Pancreas (tissue), 10 donors: ENCODE data around the gene ANP32A. TPM values are rescaled to one million over a fixed set of nuclear protein-coding genes. Genes with fewer than 3 reads are reported as not detected.

Experiments
- ATAC-seq, 4 donors: fragments of 200-7000 bp; cut with Tn5 transposase; one replicate each; pipeline versions ENCODE4 v1.8.0 to v1.9.1; 2020; ENCODE audit warnings: mild to moderate bottlenecking in 4 of 4, moderate library complexity in 4 of 4
- DNase-seq, 6 donors: peaks; one replicate each; pipeline ENCODE4 v3.0.0-alpha.2; 2020
- FAIRE-seq: peaks from 2 replicates; lab custom pipeline; 2012; peaks lifted over from hg19 to GRCh38; lab: Jason Lieb, UNC
- H3K27ac ChIP-seq, 4 donors: fragments of 200-600 bp; sonication (generic); 1 replicate in 3 of 4; 2 replicates in 1 of 4; pipeline versions ENCODE4 v1.5.0 to v1.8.0; 2020
- H3K27me3 ChIP-seq, 4 donors: fragments of 200-600 bp; one replicate each; pipeline ENCODE4 v1.8.0; 2021
- H3K36me3 ChIP-seq, 3 donors: fragments of 200-600 bp; sonication (generic) in 1 of 3; one replicate each; pipeline versions ENCODE4 v1.5.0 to v1.8.0; 2020 to 2021
- H3K4me1 ChIP-seq, 3 donors: fragments of 200-600 bp; one replicate each; pipeline ENCODE4 v1.8.0; 2021
- H3K4me3 ChIP-seq, 4 donors: fragments of 200-600 bp; sonication (generic) in 2 of 4; one replicate each; pipeline versions ENCODE4 v1.5.0 to v1.8.0; 2020 to 2021
- H3K9me3 ChIP-seq, 4 donors: fragments of 200-600 bp; one replicate each; pipeline ENCODE4 v1.8.0; 2021
- CTCF ChIP-seq, 4 donors: fragments of 200-600 bp; sonication (generic) in 3 of 4; IDR thresholded peaks; one replicate each; pipeline versions ENCODE4 v1.5.0 to v1.8.0; 2021; ENCODE audit warnings: antibody characterized with exemption in 4 of 4
- WGBS, 2 donors: extraction: QIAGEN DNeasy Blood & Tissue Kit; methylation state at CpG; one replicate each; pipeline ENCODE4 v1.1.7; 2013; 5-methylcytosine and 5-hydroxymethylcytosine counted together
- intact Hi-C, 3 donors: fragments of 100-400 bp; cut with DNase I; formaldehyde crosslinking; loops; one replicate each; pipeline versions ENCODE4 v1.11.1 to v1.14.2; 2022
- polyA plus RNA-seq, 2 donors: library from polyadenylated mRNA; stranded (reverse); fragments of 200-250 nt; gene quantifications; one replicate each; pipeline ENCODE4 v1.2.3, GENCODE V29; 2013
- total RNA-seq, 6 donors: library from RNA; stranded (reverse); fragmentation: NEBNext Ultra II Directional in 4 of 6; extraction: Animal tissue kit (Norgen Biotek cat#: 25700) in 4 of 6; gene quantifications; one replicate each; pipeline versions ENCODE4 v1.2.1 to v1.2.4, GENCODE V29; 2021 to 2023
- donor health status: healthy with polysubstance abuse.
- donor health status: DM: no; HTN: no; CAD: no; lungs with moderate emphysema.
- donor health status: DM: no; HTN: no; CAD: no.
- donor health status: control.
- donor health status: control.
- donor health status: Bipolar disorder and iron deficiency.
- donor health status: DM: yes; HTN: yes; CAD: no.
- donor health status: DM: no; HTN: no; CAD: no.
- donor health status: DM: no; HTN: no; CAD: no.
- donor health status: DM: yes; HTN: yes; CAD: no.

The ANP32A gene
- total and polyA plus RNA-seq, 8 donors, result 26.0 to 64.3 (median 41.3) TPM

DNA sequence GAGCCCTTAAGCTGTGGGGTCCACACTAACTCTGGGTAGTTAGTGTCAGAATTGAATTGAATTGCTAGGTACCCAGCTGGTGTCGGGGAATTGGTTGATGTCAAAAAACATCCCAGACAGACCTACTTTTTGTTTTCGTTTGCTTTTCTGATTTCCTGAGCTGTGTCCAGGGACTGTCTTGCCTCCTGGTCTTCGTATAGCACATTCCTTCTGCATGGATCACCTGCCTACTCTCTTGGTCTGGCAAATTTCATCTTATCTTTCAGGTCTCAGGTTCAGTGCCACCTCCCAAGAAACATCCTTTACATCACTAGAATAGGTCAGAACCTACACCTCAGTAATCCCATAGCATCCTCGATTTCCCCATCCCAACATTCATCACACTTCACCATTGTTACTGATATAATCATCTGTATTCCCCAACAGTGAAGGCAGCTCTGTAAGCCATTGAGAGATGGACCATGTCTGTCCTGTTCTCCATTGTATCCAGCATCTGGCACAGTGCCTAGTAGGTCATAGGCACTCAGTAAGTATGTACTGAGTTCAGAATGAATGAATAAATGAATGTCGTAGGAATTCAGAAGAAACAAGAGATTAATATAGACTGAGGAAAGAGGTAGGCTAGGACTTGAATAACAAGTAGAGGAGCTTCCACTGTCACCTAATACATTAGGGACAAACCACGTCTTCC, 81.2 kb downstream of the ANP32A start:
- FAIRE-seq (no peak), ATAC-seq (no peak), DNase-seq (no peak)
- whole genome bisulfite sequencing, 2 donors, result 65 to 71% methylated on average over 6 of the region's 6 CpGs
- TF ChIP-seq CTCF (IDR thresholded peaks at IDR 0.05), result no peak
- no peaks in the 10 kb centered on the region for H3K4me1 ChIP-seq
- H3K4me3 ChIP-seq, result no peak overlapping the region
- no peak overlapping the region for H3K27ac ChIP-seq
- no peaks in the 10 kb centered on the region for H3K27me3 ChIP-seq
- H3K36me3 ChIP-seq, result no peaks in the 10 kb centered on the region
- no peaks in the 10 kb centered on the region for H3K9me3 ChIP-seq
- intact Hi-C loops, result loop anchor here in 1 of 3 donors (10.0 kb wide), 1 partner anchor 135 kb away; no protein-coding TSS in a partner anchor

DNA sequence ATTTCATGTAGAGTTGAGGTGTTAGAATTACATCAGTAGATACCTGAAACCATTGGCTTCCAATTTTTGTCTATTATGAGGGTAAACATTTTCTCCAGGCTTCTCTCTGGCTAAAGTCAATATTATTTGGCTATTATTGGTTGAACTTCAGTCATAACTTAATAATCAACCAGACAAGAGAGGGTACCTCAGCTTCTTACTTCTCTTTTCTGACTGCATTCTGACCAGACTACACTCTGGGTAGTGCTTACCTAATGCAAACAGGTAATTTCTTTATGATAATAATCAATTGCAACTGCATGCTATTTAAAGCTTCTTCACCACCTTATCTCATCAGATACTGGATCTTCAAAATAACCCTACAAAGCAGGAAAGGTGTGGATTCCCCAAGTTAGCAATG, 85.1 kb downstream of the ANP32A start:
- Histone ChIP-seq H3K9me3 (no peaks in the 10 kb centered on the region), H3K4me3 (no peak overlapping the region), H3K4me1 (no peaks in the 10 kb centered on the region), H3K36me3 (no peaks in the 10 kb centered on the region), H3K27ac (no peak overlapping the region), H3K27me3 (no peaks in the 10 kb centered on the region)
- no peak for FAIRE-seq
- no peak for DNase-seq
- intact Hi-C loops, result loop anchor here in 1 of 3 donors (10.0 kb wide), 1 partner anchor 139 kb away; no protein-coding TSS in a partner anchor
- no peak for TF ChIP-seq CTCF (IDR thresholded peaks at IDR 0.05)
- ATAC-seq, result no peak

DNA sequence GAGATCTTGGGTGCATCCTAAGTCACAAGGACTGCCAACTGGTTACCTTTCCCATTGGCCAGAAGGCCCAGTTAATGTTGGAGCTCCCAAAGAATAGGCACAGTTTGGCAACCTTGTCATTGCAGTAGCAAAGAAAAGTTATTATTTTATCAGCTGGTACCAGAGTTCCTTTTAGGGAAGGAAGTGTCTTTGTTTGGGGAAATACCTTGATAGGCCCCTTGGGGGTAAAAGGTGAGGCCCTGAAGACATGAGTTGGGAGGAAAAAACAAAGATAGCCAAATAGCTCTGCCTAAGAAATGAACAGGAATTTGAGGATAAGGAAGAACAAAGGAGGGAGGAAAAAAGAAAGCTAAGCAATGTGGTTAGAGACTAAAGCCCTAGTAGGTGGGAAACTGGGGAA, 85.8 kb downstream of the ANP32A start:
- H3K27ac ChIP-seq, result no peak overlapping the region
- intact Hi-C loops, result loop anchor here in 1 of 3 donors (10.0 kb wide), 1 partner anchor 140 kb away; no protein-coding TSS in a partner anchor
- no peaks in the 10 kb centered on the region for H3K4me1 ChIP-seq
- no peak overlapping the region for H3K4me3 ChIP-seq
- DNase-seq (no peak), ATAC-seq (no peak), FAIRE-seq (no peak)
- H3K36me3 ChIP-seq, result no peaks in the 10 kb centered on the region
- TF ChIP-seq CTCF (IDR thresholded peaks at IDR 0.05), result no peak
- no peaks in the 10 kb centered on the region for H3K27me3 ChIP-seq
- no peaks in the 10 kb centered on the region for H3K9me3 ChIP-seq

- intact Hi-C loops, result loop anchor here in 1 of 3 donors (10.0 kb wide), 1 partner anchor 140 kb away; no protein-coding TSS in a partner anchor
- FAIRE-seq, result no peak
- no peak for ATAC-seq
Observed at GRCh38 chr15:68734352-68734751, 86.3 kb downstream of the ANP32A start.

More at GRCh38 chr15:68734352-68734751, 86.3 kb downstream of the ANP32A start:
- no peak overlapping the region for H3K27ac ChIP-seq
- no peak for DNase-seq
- no peak for TF ChIP-seq CTCF (IDR thresholded peaks at IDR 0.05)
- no peaks in the 10 kb centered on the region for H3K27me3 ChIP-seq
- no peaks in the 10 kb centered on the region for H3K9me3 ChIP-seq
- no peak overlapping the region for H3K4me3 ChIP-seq
- H3K4me1 ChIP-seq, result no peaks in the 10 kb centered on the region
- no peaks in the 10 kb centered on the region for H3K36me3 ChIP-seq
